GM12878 (cell line): ENCODE results near the gene MUSTN1. TPM values are rescaled to one million over a fixed set of nuclear protein-coding genes. Genes with fewer than 3 reads are reported as not detected.

Source experiments
- ATAC-seq: fragments of 200-7000 bp; cut with Tn5 transposase; 3 replicates; pipeline ENCODE4 v1.9.1; 2020; ENCODE audit warnings: mild to moderate bottlenecking, moderate library complexity
- BruUV-seq: library from RNA; stranded (reverse); fragments of 400-500 nt; replicated peaks from 2 replicates; lab custom pipeline; 2021; lab: Mats Ljungman, UMichigan
- CTCF ChIA-PET: fragments of 300-600 bp; sonication (Branson Sonifier 250); formaldehyde crosslinking; extraction: SDS; loops from one replicate; lab custom pipeline; 2021; ENCODE audit warnings: inconsistent platforms; lab: Yijun Ruan, JAX
- POLR2A ChIA-PET: fragments of 350-600 bp; formaldehyde crosslinking; extraction: SDS; loops from one replicate; lab custom pipeline; 2021; ENCODE audit warnings: inconsistent platforms; lab: Charles Lee
- RAD21 ChIA-PET: fragments of 300-600 bp; sonication (Branson Sonifier 250); formaldehyde crosslinking; loops from one replicate; lab custom pipeline; 2023; ENCODE audit warnings: antibody characterized with exemption; ENCODE audit not compliant: unreplicated experiment; lab: Charles Lee
- SMC1A ChIA-PET: fragments of 300-600 bp; sonication (Branson Sonifier 250); formaldehyde crosslinking; loops from one replicate; lab custom pipeline; 2023; ENCODE audit not compliant: unreplicated experiment, uncharacterized antibody; lab: Charles Lee
- DNase-seq: peaks from one replicate; pipeline ENCODE4 v3.0.0-alpha.2; 2011; ENCODE audit warnings: low read depth, low spot score
- FAIRE-seq: peaks from 3 replicates; lab custom pipeline; 2011; peaks lifted over from hg19 to GRCh38; lab: Jason Lieb, UNC
- H2AFZ ChIP-seq: 2 replicates; pipeline ENCODE4 v1.6.0; 2011; ENCODE audit warnings: low read depth, low read length, control low read depth; ENCODE audit not compliant: control insufficient read depth
- H3K27ac ChIP-seq: 2 replicates; pipeline ENCODE4 v1.5.1; 2011; ENCODE audit warnings: control low read depth; ENCODE audit not compliant: control insufficient read depth, insufficient read depth
- H3K27me3 ChIP-seq, 2 experiments: replicated peaks in 1 of 2; 2 replicates each; pipeline versions ENCODE4 v1.6.0 to v1.6.1; 2011; ENCODE audit warnings: low read length in 1 of 2; ENCODE audit not compliant: control insufficient read depth in 2 of 2, insufficient read depth in 2 of 2
- H3K36me3 ChIP-seq, 2 experiments: 2 replicates each; pipeline ENCODE4 v1.5.1; 2011; ENCODE audit warnings: low read length in 1 of 2; ENCODE audit not compliant: control insufficient read depth in 2 of 2, insufficient read depth in 2 of 2
- H3K4me1 ChIP-seq: 2 replicates; pipeline ENCODE4 v1.6.1; 2011; ENCODE audit warnings: mild to moderate bottlenecking, low read length, moderate library complexity, mixed read lengths; ENCODE audit not compliant: control insufficient read depth, insufficient read depth
- H3K4me2 ChIP-seq: 2 replicates; pipeline ENCODE4 v1.6.0; 2011; ENCODE audit warnings: control low read depth; ENCODE audit not compliant: control insufficient read depth, insufficient read depth
- H3K4me3 ChIP-seq: fragments of 200-600 bp; sonication (generic); 2 replicates; pipeline ENCODE4 v1.5.1; 2016
- H3K79me2 ChIP-seq: 2 replicates; pipeline ENCODE4 v1.6.0; 2011; ENCODE audit warnings: low read length; ENCODE audit not compliant: control insufficient read depth, insufficient read depth
- H3K9ac ChIP-seq: 2 replicates; pipeline ENCODE4 v1.8.0; 2011; ENCODE audit warnings: low read length, control low read depth, mixed read lengths; ENCODE audit not compliant: control insufficient read depth, insufficient read depth
- H3K9me3 ChIP-seq: replicated peaks from 3 replicates; pipeline ENCODE4 v1.5.1; 2011; ENCODE audit warnings: mild to moderate bottlenecking, low read length; ENCODE audit not compliant: control insufficient read depth, insufficient read depth
- H4K20me1 ChIP-seq: 2 replicates; pipeline ENCODE4 v1.6.0; 2011; ENCODE audit not compliant: control insufficient read depth, insufficient read depth
- BCL11A ChIP-seq: IDR thresholded peaks from 2 replicates; pipeline ENCODE4 v1.6.1; 2011; ENCODE audit warnings: low read depth, low read length
- BMI1 ChIP-seq: fragments of 450-650 bp; IDR thresholded peaks from 2 replicates; pipeline ENCODE4 v1.6.1; 2016; ENCODE audit warnings: mild to moderate bottlenecking, moderate library complexity, borderline replicate concordance
- CHD1 ChIP-seq: IDR thresholded peaks from 2 replicates; pipeline ENCODE4 v1.6.1; 2012; ENCODE audit warnings: low read depth, low read length, improper control_type of control experiment
- EED ChIP-seq: sonication (generic); IDR thresholded peaks from 2 replicates; pipeline ENCODE4 v1.6.1; 2016; ENCODE audit warnings: antibody characterized with exemption, low read depth
- ETV6 ChIP-seq, 2 experiments: fragments of 450-650 bp in 1 of 2; IDR thresholded peaks in 1 of 2; conservative IDR thresholded peaks in 1 of 2; 2 replicates each; pipeline ENCODE4 v1.6.1; 2014; ENCODE audit warnings: antibody characterized with exemption in 1 of 2, borderline replicate concordance in 1 of 2, low read depth in 1 of 2, mild to moderate bottlenecking in 1 of 2, moderate library complexity in 1 of 2
- KAT2A ChIP-seq: conservative IDR thresholded peaks from 2 replicates; pipeline ENCODE4 v1.6.1; 2011; ENCODE audit warnings: low read depth, low read length; ENCODE audit not compliant: control insufficient read depth
- MTA3 ChIP-seq: IDR thresholded peaks from 2 replicates; pipeline ENCODE4 v1.6.1; 2012; ENCODE audit warnings: low read length, inconsistent platforms, borderline replicate concordance
- YBX1 ChIP-seq: fragments of 450-650 bp; IDR thresholded peaks from 2 replicates; pipeline ENCODE4 v1.6.1; 2016; ENCODE audit warnings: antibody characterized with exemption
- ZBTB11 ChIP-seq: fragments of 450-650 bp; formaldehyde crosslinking; IDR thresholded peaks from 2 replicates; pipeline ENCODE4 v1.5.0; 2022; ENCODE audit warnings: mild to moderate bottlenecking, missing genetic modification characterization
- ZNF217 ChIP-seq: fragments of 450-650 bp; IDR thresholded peaks from 2 replicates; pipeline ENCODE4 v1.6.1; 2017; ENCODE audit warnings: antibody characterized with exemption, mild to moderate bottlenecking
- WGBS: methylation state at CpG from one replicate; pipeline ENCODE4 v1.1.6; 2016; ENCODE audit warnings: low lambda C conversion rate; ENCODE audit not compliant: insufficient replicate concordance, insufficient coverage; ENCODE audit errors: missing lambda C conversion rate; 5-methylcytosine and 5-hydroxymethylcytosine counted together
- in situ Hi-C: fragments of 300-500 bp; cut with MboI; formaldehyde crosslinking; loops from 9 replicates; pipeline ENCODE4 v1.14.3; 2018; ENCODE audit warnings: mixed read lengths
- intact Hi-C: fragments of 100-400 bp; cut with micrococcal nuclease; formaldehyde crosslinking; loops from one replicate; pipeline ENCODE4 v1.14.2; 2022; ENCODE audit not compliant: unreplicated experiment
- polyA plus RNA-seq, 11 experiments: library from polyadenylated mRNA; depleted of rRNA in 4 of 11; unstranded in 6 of 11; stranded (reverse) in 5 of 11; fragments of >200 nt; fragmentation: Nextera tagmentation in 4 of 11; fragmentation: Illumina TruSeq in 1 of 11; extraction: Ambion mirVana in 4 of 11; extraction: Trizol in 1 of 11; gene quantifications; 1 replicate in 1 of 11; 2 replicates in 10 of 11; pipeline versions ENCODE4 v1.2.1 to v1.2.3, GENCODE V29; 2011 to 2016; ENCODE audit warnings: inconsistent platforms in 2 of 11, missing spikeins in 2 of 11, low read depth in 1 of 11
- total RNA-seq, 4 experiments: library from RNA; depleted of rRNA in 3 of 4; stranded (reverse); fragments of >200 nt in 3 of 4; fragmentation: Illumina TruSeq in 1 of 4; extraction: Trizol in 1 of 4; gene quantifications; 2 replicates each; pipeline versions ENCODE4 v1.2.1 to v1.2.3, GENCODE V29; 2013 to 2021
- TF ChIP-seq, protein P1 (sequence below): fragments of 450-650 bp; IDR thresholded peaks from 2 replicates; pipeline ENCODE4 v1.6.1; 2018; ENCODE audit warnings: mild to moderate bottlenecking, low read depth, moderate library complexity; ENCODE audit not compliant: partially characterized antibody

Gene MUSTN1
- total and polyA plus RNA-seq, 10 of the 15 experiments (the other 5 are each of a cell fraction or from before 2014, with no cell fraction given): 0.35 to 4.5 (median 1.2) TPM; not detected in 2

DNA sequence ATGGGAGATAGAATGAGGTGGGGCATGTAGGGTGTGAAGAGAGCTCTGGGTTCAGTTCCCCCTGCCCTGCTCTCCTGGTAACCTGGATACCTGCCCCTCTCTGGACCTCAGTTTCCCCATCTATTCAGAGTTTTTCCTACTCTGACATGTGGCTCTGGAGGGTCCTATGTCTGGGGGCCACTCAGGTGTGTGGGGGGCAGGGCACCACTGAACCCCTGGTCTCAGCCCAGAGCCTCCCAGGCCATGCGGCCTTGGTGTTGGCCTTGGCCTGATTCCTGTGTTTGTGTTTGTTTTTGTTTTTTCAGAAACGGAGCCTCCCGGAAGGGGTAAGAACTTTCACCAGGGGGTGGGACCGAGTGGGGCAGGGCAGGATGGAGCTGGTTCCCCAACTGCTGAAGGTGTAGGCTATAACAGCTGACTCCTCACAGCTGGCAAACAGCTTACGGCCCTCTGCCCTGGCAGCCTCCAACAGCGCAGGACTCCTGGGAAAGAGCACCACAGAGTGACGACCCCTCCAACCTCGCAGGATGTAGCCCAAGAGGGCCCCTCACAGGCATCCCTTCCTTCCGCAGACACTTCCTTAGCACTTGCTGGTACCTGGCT is 39.4 kb downstream of the MUSTN1 start:
- Histone ChIP-seq H3K27me3 (no peaks in the 10 kb centered on the region; a peak in 1 of 4 replicates), H3K9me3 (no peaks in the 10 kb centered on the region), H3K4me1 (no peaks in the 10 kb centered on the region), H3K4me2 (no peak overlapping the region), H3K4me3 (no peak overlapping the region), H3K79me2 (no peaks in the 10 kb centered on the region), H3K36me3 (no peaks in the 10 kb centered on the region), H4K20me1 (no peaks in the 10 kb centered on the region), H2AFZ (no peak overlapping the region), H3K9ac (no peak overlapping the region), H3K27ac (no peak overlapping the region)
- FAIRE-seq: no peak
- ATAC-seq: no peak
- DNase-seq: no peak
- 68% methylated on average over 9 of the region's 9 CpGs for WGBS
- intact Hi-C loops (no loop called here), in situ Hi-C loops (no loop called here)
- POLR2A ChIA-PET: no interaction called here
- CTCF ChIA-PET: no interaction called here
- BruUV-seq: no TSS peak
- SMC1A ChIA-PET: no interaction called here
- RAD21 ChIA-PET: no interaction called here
- TF ChIP-seq, protein P1, sequence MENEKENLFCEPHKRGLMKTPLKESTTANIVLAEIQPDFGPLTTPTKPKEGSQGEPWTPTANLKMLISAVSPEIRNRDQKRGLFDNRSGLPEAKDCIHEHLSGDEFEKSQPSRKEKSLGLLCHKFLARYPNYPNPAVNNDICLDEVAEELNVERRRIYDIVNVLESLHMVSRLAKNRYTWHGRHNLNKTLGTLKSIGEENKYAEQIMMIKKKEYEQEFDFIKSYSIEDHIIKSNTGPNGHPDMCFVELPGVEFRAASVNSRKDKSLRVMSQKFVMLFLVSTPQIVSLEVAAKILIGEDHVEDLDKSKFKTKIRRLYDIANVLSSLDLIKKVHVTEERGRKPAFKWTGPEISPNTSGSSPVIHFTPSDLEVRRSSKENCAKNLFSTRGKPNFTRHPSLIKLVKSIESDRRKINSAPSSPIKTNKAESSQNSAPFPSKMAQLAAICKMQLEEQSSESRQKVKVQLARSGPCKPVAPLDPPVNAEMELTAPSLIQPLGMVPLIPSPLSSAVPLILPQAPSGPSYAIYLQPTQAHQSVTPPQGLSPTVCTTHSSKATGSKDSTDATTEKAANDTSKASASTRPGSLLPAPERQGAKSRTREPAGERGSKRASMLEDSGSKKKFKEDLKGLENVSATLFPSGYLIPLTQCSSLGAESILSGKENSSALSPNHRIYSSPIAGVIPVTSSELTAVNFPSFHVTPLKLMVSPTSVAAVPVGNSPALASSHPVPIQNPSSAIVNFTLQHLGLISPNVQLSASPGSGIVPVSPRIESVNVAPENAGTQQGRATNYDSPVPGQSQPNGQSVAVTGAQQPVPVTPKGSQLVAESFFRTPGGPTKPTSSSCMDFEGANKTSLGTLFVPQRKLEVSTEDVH: no peak
- TF ChIP-seq EED: no peak
- TF ChIP-seq MTA3: no peak
- no peak for TF ChIP-seq YBX1
- no peak for TF ChIP-seq BMI1
- TF ChIP-seq CHD1: no peak
- no peak for TF ChIP-seq BCL11A
- no peak for TF ChIP-seq ZNF217
- no peak for TF ChIP-seq ZBTB11 (CRISPR knock-in tag)
- TF ChIP-seq ETV6 (conservative IDR thresholded peaks at IDR 0.05 in 1 of 2, IDR thresholded peaks at IDR 0.05 in 1 of 2; ENCODE audit: borderline replicate concordance in 1 of 2, low read depth in 1 of 2): no peak
- no peak for TF ChIP-seq KAT2A
